Measurements from ENCODE around the gene COX6A2.
"Not testable (repeated sequence)": the region's sequence is repeated elsewhere in the genome, so short reads cannot be mapped to it uniquely, and the experiment has no call there.

COX6A2 gene

GRCh38 chr16:31439519-31439918 is 11.4 kb upstream of the COX6A2 start:
- no peak for TF ChIP-seq JUND (IDR thresholded peaks at IDR 0.05; ENCODE audit: low read depth)
- no peak for DNase-seq (ENCODE audit: low read depth in 1 of 2, low spot score in 1 of 2)
- in situ Hi-C loops (cut with HindIII; ENCODE audit: low pct_unique_long_range_greater_than_20kb, low sequenced_read_pairs), result no loop called here

DNA sequence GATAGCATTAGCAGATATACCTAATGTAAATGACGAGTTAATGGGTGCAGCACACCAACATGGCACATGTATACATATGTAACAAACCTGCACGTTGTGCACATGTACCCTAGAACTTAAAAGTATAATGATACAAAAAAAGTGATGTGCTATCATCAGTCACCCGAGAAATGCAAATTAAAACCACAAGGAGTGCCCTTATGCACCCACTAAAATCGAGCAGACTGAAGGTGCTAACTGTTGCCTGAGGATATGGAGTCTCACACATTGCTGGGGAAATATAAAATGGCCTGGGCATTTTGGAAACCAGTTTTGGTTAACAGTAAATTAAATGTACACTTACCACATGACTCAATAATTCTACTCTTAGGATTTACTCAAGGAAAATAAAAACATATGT is 10.9 kb upstream of the COX6A2 start:
- in situ Hi-C loops (cut with HindIII; ENCODE audit: low pct_unique_long_range_greater_than_20kb, low sequenced_read_pairs); DNase-seq (ENCODE audit: low read depth in 1 of 2, low spot score in 1 of 2): not testable (repeated sequence)

GRCh38 chr16:31438414-31438813 is 10.3 kb upstream of the COX6A2 start:
- no peak for TF ChIP-seq JUND (IDR thresholded peaks at IDR 0.05; ENCODE audit: low read depth)
- in situ Hi-C loops (cut with HindIII; ENCODE audit: low pct_unique_long_range_greater_than_20kb, low sequenced_read_pairs), result no loop called here
- no peak for DNase-seq (ENCODE audit: low read depth in 1 of 2, low spot score in 1 of 2)

GRCh38 chr16:31436221-31437045 is 8.3 kb upstream of the COX6A2 start:
- TF ChIP-seq JUND (IDR thresholded peaks at IDR 0.05; ENCODE audit: low read depth), result no peak
- in situ Hi-C loops (cut with HindIII; ENCODE audit: low pct_unique_long_range_greater_than_20kb, low sequenced_read_pairs), result no loop called here
- no peak for DNase-seq (ENCODE audit: low read depth in 1 of 2, low spot score in 1 of 2)

- DNase-seq (ENCODE audit: low read depth in 1 of 2, low spot score in 1 of 2), result no peak
Measured at GRCh38 chr16:31435341-31436220, 7.4 kb upstream of the COX6A2 start.

GRCh38 chr16:31430380-31431052 is 2.4 kb upstream of the COX6A2 start:
- in situ Hi-C loops (cut with HindIII; ENCODE audit: low pct_unique_long_range_greater_than_20kb, low sequenced_read_pairs), result no loop called here
- no peak for DNase-seq (ENCODE audit: low read depth in 1 of 2, low spot score in 1 of 2)
- TF ChIP-seq JUND (IDR thresholded peaks at IDR 0.05; ENCODE audit: low read depth), result no peak

More at GRCh38 chr16:31435341-31436220, 7.4 kb upstream of the COX6A2 start:
- TF ChIP-seq JUND (IDR thresholded peaks at IDR 0.05; ENCODE audit: low read depth), result no peak
- in situ Hi-C loops (cut with HindIII; ENCODE audit: low pct_unique_long_range_greater_than_20kb, low sequenced_read_pairs), result no loop called here

- no peak for TF ChIP-seq JUND (IDR thresholded peaks at IDR 0.05; ENCODE audit: low read depth)
- in situ Hi-C loops (cut with HindIII; ENCODE audit: low pct_unique_long_range_greater_than_20kb, low sequenced_read_pairs), result no loop called here
- no peak for DNase-seq (ENCODE audit: low read depth in 1 of 2, low spot score in 1 of 2)
Measured at GRCh38 chr16:31429796-31430195, 1.6 kb upstream of the COX6A2 start.

DNA sequence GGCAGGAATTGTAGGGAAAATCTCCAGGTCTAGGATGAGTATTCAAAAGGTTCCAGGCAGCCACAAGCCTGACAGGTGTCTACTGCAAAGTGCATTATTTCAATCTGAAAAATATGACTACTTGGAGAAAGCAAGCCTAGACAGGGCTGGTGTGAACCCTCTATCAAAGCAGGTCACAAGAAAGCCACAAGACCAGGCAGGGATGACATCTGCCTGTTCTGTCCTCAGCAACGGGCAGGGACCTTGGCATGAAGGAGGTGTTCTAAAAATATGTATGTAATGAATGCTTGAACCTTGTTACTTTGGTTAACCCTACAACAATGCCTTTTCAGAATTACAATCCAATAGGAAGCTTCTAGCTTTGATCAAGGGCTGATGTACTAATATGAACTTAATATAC is 1.2 kb upstream of the COX6A2 start:
- DNase-seq (ENCODE audit: low read depth in 1 of 2, low spot score in 1 of 2), result no peak
- TF ChIP-seq JUND (IDR thresholded peaks at IDR 0.05; ENCODE audit: low read depth), result no peak
- in situ Hi-C loops (cut with HindIII; ENCODE audit: low pct_unique_long_range_greater_than_20kb, low sequenced_read_pairs), result no loop called here

DNA sequence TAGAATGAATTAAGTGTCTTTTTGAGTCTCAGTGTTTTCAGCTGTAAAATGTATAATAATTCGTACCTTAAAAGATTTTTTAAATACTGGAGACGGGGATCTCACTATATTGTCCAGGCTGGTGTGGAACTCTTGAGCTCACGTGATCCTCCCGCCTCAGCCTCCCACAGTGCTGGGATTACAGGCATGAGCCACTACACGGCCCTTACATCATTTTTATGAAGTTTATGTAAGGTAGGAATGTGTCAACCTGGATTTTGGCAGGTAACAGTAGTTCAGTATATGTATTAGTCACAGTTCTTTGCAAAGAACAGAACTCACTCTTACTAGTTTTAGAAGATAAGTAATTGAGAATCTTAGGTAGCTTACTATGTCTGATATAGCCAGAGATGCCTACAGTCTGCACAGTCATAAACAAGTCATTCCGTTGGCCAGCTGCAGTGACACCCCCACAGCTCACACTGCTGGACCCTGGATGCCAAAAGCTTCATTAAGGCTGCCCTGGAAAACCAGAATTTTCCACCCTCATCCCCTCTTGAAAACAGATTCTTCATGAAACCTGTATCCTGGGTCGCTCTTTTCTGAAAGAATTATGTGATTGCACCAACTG is 583 bp upstream of the COX6A2 start:
- no peak for DNase-seq (ENCODE audit: low read depth in 1 of 2, low spot score in 1 of 2)
- in situ Hi-C loops (cut with HindIII; ENCODE audit: low pct_unique_long_range_greater_than_20kb, low sequenced_read_pairs), result no loop called here
- TF ChIP-seq JUND (IDR thresholded peaks at IDR 0.05; ENCODE audit: low read depth), result no peak

DNA sequence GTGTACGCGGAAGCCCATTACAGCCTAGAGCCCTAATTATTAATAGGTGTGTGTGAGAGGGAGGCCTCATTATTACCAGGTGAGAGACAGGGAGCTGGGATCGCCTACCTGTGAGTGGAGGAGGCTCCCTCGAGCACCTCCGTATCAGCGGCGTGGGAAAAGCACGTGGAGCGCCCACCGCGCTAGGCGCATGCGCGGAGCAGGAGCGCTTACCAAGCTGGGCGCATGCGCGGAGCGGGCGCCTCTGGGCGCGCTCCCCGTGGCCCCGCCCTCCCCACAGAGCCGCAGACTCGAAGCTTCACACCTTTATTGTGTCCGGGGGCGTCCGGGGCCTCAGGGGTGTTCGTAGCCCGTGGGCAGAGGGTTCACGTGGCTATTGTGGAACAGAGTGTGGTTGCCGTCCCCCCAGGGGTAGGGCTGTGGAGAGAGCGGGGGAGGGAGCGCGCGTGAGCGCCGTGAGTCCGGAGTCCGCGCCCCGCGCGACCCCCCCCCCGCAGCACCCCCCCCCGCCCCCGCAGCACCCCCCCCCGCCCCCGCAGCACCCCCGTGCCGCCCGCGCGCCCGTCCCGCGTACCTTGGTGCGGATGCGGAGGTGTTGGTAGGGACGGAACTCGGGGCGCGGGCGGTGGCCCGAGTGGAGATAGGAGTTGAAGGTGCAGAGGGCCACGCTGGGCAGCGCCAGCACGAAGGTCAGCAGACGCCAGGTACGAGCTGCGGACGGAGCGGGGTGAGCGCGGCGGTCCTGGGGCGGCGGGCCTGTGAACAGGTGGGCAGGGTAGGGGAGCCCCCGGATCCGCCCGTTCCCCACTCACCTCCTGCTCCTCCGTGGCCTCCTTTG is 500 bp downstream of the COX6A2 start:
- no peak for TF ChIP-seq JUND (IDR thresholded peaks at IDR 0.05; ENCODE audit: low read depth)
- DNase-seq (ENCODE audit: low read depth in 1 of 2, low spot score in 1 of 2), result peak; percentile 49 to 58

DNA sequence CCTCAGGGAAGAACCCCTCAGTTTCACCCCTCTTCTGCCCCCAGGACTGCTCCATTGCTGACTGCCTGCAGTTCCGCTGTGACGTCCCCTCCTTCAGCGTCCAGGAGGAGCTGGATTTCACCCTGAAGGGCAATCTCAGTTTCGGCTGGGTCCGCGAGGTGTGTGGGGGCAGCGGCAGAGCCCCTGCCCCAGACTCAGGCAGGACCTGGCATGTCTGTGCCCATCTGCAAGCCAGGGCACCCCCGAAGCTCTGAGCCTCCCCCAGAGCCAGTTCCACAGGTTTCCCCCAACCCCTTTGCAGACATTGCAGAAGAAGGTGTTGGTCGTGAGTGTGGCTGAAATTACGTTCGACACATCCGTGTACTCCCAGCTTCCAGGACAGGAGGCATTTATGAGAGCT is 4.4 kb downstream of the COX6A2 start:
- no peak for DNase-seq (ENCODE audit: low read depth in 1 of 2, low spot score in 1 of 2)
- no peak for TF ChIP-seq JUND (IDR thresholded peaks at IDR 0.05; ENCODE audit: low read depth)
- in situ Hi-C loops (cut with HindIII; ENCODE audit: low pct_unique_long_range_greater_than_20kb, low sequenced_read_pairs), result no loop called here

More for the DNA sequence above, 500 bp downstream of the COX6A2 start:
- in situ Hi-C loops (cut with HindIII; ENCODE audit: low pct_unique_long_range_greater_than_20kb, low sequenced_read_pairs), result no loop called here

Measured in T47D (cell line).